SU-DHL-6 (cell line): Measurements from ENCODE around the gene TCEAL7.

ENCODE experiments used
- H2AFZ ChIP-seq: fragments of 200-600 bp; sonication (generic); 2 replicates; pipeline ENCODE4 v1.6.1; 2014; ENCODE audit warnings: low read depth, mild to moderate bottlenecking, moderate library complexity, mixed read lengths, antibody characterized with exemption, low read length; ENCODE audit not compliant: severe bottlenecking
- H3F3A ChIP-seq: fragments of 200-600 bp; shearing (Covaris generic); 2 replicates; pipeline ENCODE4 v1.6.0; 2016; ENCODE audit warnings: antibody characterized with exemption, mild to moderate bottlenecking; ENCODE audit not compliant: insufficient read depth
- H3K27ac ChIP-seq: fragments of 200-600 bp; sonication (generic); 2 replicates; pipeline ENCODE4 v1.5.1; 2016; ENCODE audit warnings: low read depth, mild to moderate bottlenecking, low read length, moderate library complexity, mixed read lengths
- H3K27me3 ChIP-seq: fragments of 200-600 bp; sonication (generic), shearing (Covaris generic); 2 replicates; pipeline ENCODE4 v1.6.0; 2014; ENCODE audit warnings: mild to moderate bottlenecking, low read length
- H3K36me3 ChIP-seq: fragments of 200-600 bp; sonication (generic); 2 replicates; pipeline ENCODE4 v1.6.1; 2014; ENCODE audit warnings: mild to moderate bottlenecking, low read length, mixed read lengths
- H3K4me2 ChIP-seq: fragments of 300-600, 200-600 bp; shearing (Covaris generic), sonication (generic); 2 replicates; pipeline ENCODE4 v1.6.0; 2014; ENCODE audit warnings: low read length, low read depth, mild to moderate bottlenecking; ENCODE audit not compliant: poor library complexity, severe bottlenecking
- H3K4me3 ChIP-seq: fragments of 200-600 bp; sonication (generic); 2 replicates; pipeline ENCODE4 v1.5.1; 2014; ENCODE audit warnings: antibody characterized with exemption, low read length, mild to moderate bottlenecking, mixed read lengths; ENCODE audit not compliant: insufficient read depth, poor library complexity, severe bottlenecking
- H3K79me2 ChIP-seq: fragments of 200-600 bp; sonication (generic); 2 replicates; pipeline ENCODE4 v1.6.1; 2014; ENCODE audit warnings: mild to moderate bottlenecking, low read length, moderate library complexity; ENCODE audit not compliant: insufficient read depth
- H3K9ac ChIP-seq: fragments of 200-600 bp; sonication (generic); 2 replicates; pipeline ENCODE4 v1.7.0; 2014; ENCODE audit warnings: mild to moderate bottlenecking, low read length
- H3K9me2 ChIP-seq: fragments of 200-600 bp; sonication (generic); replicated peaks from 2 replicates; pipeline ENCODE4 v1.6.1; 2014; ENCODE audit warnings: low read length; ENCODE audit not compliant: insufficient read depth
- H3K9me3 ChIP-seq: fragments of 200-600 bp; sonication (generic); 2 replicates; pipeline ENCODE4 v1.6.1; 2014; ENCODE audit warnings: low read length, mixed read lengths; ENCODE audit not compliant: insufficient read depth
- H4K20me1 ChIP-seq: fragments of 200-600 bp; sonication (generic); 2 replicates; pipeline ENCODE4 v1.6.1; 2014; ENCODE audit warnings: low read depth, mild to moderate bottlenecking, antibody characterized with exemption, low read length, moderate library complexity, mixed read lengths
- EZH2phosphoT487 ChIP-seq: fragments of 200-600 bp; sonication (generic), shearing (Covaris generic); conservative IDR thresholded peaks from 2 replicates; pipeline ENCODE4 v1.6.1; 2018; ENCODE audit warnings: mild to moderate bottlenecking, antibody characterized with exemption, low read length, moderate library complexity, mixed read lengths
- TF ChIP-seq, protein P1 (sequence below): fragments of 200-600 bp; sonication (generic); IDR thresholded peaks from one replicate; pipeline ENCODE4 v1.5.1; 2017; ENCODE audit warnings: antibody characterized with exemption, mild to moderate bottlenecking, low read length, moderate library complexity; ENCODE audit not compliant: insufficient read depth, poor library complexity, severe bottlenecking

Gene TCEAL7

GRCh38 chrX:103309860-103310554 lies 20.0 kb upstream of the TCEAL7 start:
- Histone ChIP-seq H3K36me3 (no peaks in the 10 kb centered on the region), H3K4me3 (no peak overlapping the region), H4K20me1 (no peaks in the 10 kb centered on the region), H2AFZ (no peak overlapping the region), H3K27ac (no peak overlapping the region), H3K4me2 (no peak overlapping the region), H3K27me3 (no peaks in the 10 kb centered on the region), H3K9me3 (no peaks in the 10 kb centered on the region), H3K9ac (no peak overlapping the region), H3K9me2 (no peaks in the 10 kb centered on the region), H3F3A (no peaks in the 10 kb centered on the region), H3K79me2 (no peaks in the 10 kb centered on the region)
- no peak for TF ChIP-seq EZH2phosphoT487
- TF ChIP-seq, protein P1, sequence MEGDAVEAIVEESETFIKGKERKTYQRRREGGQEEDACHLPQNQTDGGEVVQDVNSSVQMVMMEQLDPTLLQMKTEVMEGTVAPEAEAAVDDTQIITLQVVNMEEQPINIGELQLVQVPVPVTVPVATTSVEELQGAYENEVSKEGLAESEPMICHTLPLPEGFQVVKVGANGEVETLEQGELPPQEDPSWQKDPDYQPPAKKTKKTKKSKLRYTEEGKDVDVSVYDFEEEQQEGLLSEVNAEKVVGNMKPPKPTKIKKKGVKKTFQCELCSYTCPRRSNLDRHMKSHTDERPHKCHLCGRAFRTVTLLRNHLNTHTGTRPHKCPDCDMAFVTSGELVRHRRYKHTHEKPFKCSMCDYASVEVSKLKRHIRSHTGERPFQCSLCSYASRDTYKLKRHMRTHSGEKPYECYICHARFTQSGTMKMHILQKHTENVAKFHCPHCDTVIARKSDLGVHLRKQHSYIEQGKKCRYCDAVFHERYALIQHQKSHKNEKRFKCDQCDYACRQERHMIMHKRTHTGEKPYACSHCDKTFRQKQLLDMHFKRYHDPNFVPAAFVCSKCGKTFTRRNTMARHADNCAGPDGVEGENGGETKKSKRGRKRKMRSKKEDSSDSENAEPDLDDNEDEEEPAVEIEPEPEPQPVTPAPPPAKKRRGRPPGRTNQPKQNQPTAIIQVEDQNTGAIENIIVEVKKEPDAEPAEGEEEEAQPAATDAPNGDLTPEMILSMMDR, result no peak

DNA sequence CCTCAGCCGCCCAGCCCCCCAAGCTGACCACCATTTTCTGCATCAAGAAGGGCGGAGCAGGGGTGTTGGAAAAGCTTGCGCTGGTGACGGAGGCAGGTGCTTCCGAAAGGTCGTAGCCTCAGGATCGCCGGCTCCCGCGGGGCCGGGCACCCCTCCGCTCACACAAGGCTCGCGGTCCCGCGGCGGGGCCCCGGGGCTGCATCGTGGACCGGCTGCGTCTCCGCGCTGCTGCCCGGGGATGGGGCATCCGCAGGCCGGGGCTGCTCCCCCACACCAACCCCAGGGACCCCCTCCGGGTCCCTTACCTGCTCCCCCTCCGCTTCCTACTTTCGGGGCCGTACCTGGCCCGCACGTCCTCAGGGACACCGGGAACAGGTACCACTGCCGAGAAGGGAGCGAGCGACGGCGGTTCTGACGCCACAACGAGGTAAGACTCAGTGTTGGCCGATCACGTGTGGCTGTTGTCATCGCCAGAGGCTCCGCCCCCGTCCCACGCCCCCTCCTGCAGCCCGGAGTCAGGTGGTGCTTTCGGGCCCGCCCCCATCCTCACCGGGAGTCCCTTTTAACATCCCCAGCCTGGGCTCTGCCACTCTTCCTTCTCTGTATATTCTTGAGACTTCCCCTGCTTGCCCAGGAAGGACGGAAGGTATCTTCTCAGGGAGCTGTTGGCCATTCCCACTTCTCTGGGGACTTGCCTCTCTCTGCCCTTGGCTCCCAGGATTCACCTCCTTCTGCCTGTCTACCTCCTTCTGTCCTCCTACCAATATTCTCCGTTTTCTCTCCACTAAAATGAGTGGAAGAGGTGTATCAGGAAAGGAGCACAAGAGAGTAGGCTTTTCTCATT lies 19.3 kb upstream of the TCEAL7 start, which contains the start of gene BEX2:
BEX2 (minus strand) TSS at position 436 of the 844 bp plus-strand sequence. CDS start 1,014 bp downstream, outside the sequence.
- no peak within 1 kb of the TSS for H2AFZ ChIP-seq
- H3K27me3 ChIP-seq, result no peaks in the 10 kb centered on the region
- H3K4me3 ChIP-seq, result no peak within 1 kb of the TSS
- no peaks in the 10 kb centered on the region for H3F3A ChIP-seq
- no peak within 1 kb of the TSS for H3K9ac ChIP-seq
- H3K27ac ChIP-seq, result no peak within 1 kb of the TSS
- no peaks in the 10 kb centered on the region for H3K9me2 ChIP-seq
- TF ChIP-seq, protein P1, result no peak
- TF ChIP-seq EZH2phosphoT487, result no peak
- H3K79me2 ChIP-seq, result no peaks in the 10 kb centered on the region
- H3K4me2 ChIP-seq, result no peak within 1 kb of the TSS
- H3K9me3 ChIP-seq, result no peaks in the 10 kb centered on the region
- H3K36me3 ChIP-seq, result no peaks in the 10 kb centered on the region
- H4K20me1 ChIP-seq, result no peaks in the 10 kb centered on the region

DNA sequence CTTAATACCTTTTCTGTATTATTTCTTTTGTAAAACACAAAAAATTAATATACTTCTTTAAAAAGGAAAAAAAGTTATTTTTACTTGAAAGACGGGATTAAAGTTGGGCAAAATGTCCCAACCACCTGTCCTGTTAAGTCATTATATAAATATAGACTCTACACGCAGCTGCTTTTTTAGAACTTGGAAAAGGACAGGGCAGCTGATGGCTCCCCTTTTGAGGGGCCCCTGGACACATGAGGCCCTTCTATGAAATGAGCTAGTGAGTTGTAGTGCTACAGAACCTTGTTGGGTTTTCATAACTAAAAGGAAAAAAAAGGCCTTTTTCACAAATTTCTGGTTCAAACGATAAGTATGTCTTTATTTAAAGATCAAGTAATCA lies 18.6 kb upstream of the TCEAL7 start:
- Histone ChIP-seq H2AFZ (no peak overlapping the region), H3K9ac (no peak overlapping the region), H3K9me2 (no peaks in the 10 kb centered on the region), H3K9me3 (no peaks in the 10 kb centered on the region), H3K79me2 (no peaks in the 10 kb centered on the region), H3K27ac (no peak overlapping the region), H3K4me3 (no peak overlapping the region), H4K20me1 (no peaks in the 10 kb centered on the region), H3K4me2 (no peak overlapping the region), H3F3A (no peaks in the 10 kb centered on the region), H3K36me3 (no peaks in the 10 kb centered on the region), H3K27me3 (no peaks in the 10 kb centered on the region)
- no peak for TF ChIP-seq EZH2phosphoT487
- TF ChIP-seq, protein P1, result no peak
